Osteocyte (in vitro differentiated cells): Measurements from ENCODE around the gene CATSPERE. TPM values are rescaled to one million over a fixed set of nuclear protein-coding genes. Genes with fewer than 3 reads are reported as not detected.

Experiments used
- total RNA-seq: library from RNA; stranded (reverse); gene quantifications from 2 replicates; pipeline ENCODE4 v1.2.1, GENCODE V29; 2021

The CATSPERE gene
- total RNA-seq, 1 donor from 2014 or later = 1.2 TPM

Other genes starting within 250 kb of the CATSPERE start
- gene ADSS2, start 9.4 kb upstream of the CATSPERE start, total RNA-seq = 69.8 and 70.7 TPM in 2 replicates
- gene DESI2, start 191.9 kb downstream of the CATSPERE start, total RNA-seq = 50.5 and 53.3 TPM in 2 replicates